ENCODE data around the gene CPSF7.
A peak's percentile ranks its signal among the peaks of the same experiment; 100 is the strongest.
"Not testable (repeated sequence)": the region's sequence is repeated elsewhere in the genome, so short reads cannot be mapped to it uniquely, and the experiment has no call there.

The CPSF7 gene

DNA sequence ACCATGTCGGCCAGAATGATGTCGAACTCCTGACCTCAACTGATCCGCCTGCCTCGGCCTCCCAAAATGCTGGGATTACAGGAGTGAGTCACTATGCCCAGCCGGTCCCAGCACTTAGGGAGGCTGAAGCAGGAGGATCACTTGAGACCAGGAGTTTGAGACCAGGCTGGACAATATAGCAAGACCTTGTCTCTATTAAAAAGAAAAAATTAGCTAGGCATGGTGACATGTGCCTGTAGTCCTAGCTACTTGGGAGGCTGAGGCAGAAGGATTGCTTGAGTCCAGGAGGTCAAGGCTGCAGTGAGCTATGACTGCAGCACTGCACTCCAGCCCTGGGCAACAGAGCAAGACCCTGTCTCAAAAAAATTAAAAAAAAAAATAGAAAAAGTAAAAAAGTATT, 45.9 kb downstream of the CPSF7 start:
- not testable (repeated sequence) for DNase-seq

DNA sequence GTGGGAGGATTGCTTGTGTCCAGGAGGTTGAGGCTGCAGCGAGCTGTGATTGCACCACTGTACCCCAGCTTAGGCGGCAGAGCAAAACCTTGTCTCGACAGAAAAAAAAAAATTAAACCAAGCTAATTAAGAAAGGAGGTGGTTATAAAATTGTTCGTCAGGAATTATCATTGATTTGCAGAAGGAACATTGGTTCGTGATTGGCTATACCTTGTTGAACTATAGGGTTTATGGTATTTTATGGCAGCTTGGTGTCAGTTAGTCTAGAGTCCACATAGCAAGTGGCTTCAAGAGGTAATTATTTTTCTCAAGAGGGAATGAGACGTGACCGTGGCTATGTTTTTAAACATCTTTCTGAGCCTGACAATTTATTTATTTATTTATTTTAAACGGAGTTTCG, 48.9 kb downstream of the CPSF7 start:
- no peak for DNase-seq

DNA sequence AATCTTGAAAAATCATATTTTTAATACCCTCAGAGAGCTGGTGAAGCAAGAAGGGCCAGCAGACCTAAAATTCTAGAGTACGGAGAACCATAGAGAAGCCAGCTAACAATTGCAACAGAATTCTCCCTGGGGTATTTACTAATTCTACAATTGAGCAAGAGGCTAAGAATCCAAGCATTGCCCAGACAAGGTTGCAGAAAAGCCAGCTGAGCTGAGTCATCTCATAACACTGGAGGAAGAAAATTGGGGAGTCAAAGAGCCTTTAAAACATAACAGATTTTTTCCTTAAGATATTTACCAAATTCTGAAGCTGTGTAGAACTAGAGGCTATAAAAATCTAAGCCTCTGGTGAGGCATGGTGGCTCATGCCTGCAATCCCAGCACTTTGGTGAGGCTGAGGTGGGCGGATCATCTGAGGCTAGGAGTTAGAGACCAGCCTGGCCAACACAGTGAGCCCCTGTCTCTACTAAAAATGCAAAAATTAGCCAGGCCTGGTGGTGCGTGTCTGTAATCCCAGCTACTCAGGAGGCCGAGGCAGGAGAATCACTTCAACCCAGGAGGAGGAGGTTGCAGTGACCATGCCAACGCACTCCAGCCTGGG, 51.0 kb downstream of the CPSF7 start:
- DNase-seq, result no peak

DNA sequence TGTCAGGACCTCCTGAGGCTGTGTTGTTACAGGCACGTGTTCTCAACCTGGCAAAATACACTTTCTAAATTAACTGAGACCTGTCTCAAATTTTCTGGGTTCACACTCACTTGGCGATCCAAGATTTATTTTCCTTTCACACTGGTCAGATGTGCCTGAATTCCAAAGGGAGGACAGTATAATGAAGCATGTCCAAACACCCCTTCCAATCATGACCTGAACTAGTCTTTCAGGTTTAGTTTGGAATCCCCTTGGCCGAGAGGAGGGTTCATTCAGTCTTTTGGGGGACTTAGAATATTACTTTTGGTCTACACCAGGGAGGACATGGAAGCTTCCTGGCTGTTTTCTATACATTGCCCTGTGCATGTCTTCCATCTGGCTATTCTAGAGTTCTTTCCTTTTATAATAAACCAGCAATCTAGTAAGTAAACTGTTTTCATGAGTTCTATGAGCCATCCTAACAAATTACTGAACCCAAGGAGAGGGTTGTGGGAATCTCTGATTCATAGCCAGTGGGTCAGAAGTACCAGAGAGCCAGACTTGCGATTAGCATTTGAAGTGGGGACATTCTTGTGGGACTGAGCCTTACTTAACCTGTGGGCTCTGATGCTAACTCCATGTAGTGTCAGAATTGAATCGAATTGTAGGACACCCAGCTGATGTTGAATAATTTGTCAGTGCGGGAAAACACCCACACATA, 52.2 kb downstream of the CPSF7 start:
- DNase-seq, result no peak

DNA sequence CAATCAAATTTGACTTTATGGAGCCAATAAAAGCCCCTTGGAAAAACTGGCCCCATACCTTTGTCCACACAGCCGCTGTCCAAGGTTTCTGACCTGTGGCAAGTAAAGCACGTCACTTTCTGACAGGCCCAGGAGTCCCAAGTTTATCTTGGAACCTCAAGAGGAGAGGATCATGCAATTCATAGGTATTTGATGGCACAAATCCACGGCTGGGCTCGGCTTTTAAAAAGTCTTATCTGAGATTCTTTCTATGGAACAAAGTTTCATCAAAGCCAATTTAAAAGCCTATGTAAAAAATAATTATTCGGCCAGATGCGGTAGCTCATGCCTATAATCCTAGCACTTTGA, 54.0 kb downstream of the CPSF7 start:
- no peak for DNase-seq

DNA sequence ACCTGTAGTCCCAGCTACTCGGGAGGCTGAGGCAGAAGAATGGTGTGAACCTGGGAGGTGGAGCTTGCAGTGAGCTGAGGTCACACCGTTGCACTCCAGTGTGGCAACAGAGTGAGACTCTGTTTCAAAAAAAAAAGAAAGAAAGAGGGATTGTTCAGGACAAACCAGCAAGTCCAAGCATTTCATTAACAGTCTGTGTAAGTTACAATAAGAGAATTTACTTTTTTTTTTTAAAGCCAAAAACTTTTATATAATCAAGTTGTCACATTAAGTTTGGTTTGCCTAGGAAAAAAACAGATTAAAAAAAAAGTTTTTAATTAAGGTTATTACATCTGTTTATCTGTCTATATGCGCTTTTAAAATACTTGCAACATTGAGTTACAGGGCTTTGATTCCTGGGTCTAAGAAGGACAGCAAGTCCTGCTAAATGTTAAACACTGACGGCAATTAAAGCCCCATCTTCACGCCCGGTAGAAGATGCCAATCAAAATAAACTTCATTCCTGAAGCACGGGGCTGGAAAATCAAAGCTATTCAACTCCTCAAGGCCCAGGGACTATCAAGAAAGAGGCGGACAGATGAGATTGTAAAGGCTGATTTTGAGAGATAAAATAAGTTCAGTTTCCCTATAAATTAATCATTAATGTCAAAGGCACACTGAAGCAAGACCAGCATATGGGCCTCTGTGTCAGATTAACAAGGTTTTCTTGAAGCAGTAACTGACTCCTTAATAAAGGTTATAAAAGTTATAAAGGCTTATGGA, 56.9 kb downstream of the CPSF7 start:
- DNase-seq, result no peak

DNA sequence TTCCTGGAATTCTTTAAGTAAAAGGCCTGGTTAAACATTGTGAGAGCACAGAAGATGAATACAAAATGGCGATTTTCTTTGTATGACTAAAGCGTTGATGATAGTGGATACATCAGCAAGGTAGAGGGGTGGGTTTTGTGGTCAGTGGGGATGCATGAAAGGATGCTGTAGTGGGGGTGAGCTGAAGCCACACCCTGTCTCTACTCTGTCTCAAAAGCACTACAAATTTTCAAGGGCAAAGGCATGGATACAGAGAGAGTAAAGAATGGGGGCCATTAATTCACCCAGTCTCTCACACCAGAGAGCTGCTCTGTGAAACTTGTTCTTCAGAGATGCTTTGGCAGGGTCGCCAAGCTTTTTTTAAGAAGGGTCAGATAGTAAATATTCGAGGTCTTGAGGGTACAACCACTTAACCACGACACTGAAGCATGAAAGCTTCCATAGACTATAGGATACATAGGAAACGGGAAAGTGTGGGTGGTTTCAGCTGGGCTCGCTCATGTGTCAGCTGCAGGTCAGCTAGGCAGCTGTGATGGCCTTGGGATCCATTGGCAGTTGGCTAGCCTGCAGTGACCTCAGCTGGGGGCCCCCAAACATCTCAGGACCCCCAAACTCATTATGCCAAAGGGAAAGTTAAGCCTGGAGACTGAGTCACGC, 59.3 kb downstream of the CPSF7 start:
- no peak for DNase-seq

DNA sequence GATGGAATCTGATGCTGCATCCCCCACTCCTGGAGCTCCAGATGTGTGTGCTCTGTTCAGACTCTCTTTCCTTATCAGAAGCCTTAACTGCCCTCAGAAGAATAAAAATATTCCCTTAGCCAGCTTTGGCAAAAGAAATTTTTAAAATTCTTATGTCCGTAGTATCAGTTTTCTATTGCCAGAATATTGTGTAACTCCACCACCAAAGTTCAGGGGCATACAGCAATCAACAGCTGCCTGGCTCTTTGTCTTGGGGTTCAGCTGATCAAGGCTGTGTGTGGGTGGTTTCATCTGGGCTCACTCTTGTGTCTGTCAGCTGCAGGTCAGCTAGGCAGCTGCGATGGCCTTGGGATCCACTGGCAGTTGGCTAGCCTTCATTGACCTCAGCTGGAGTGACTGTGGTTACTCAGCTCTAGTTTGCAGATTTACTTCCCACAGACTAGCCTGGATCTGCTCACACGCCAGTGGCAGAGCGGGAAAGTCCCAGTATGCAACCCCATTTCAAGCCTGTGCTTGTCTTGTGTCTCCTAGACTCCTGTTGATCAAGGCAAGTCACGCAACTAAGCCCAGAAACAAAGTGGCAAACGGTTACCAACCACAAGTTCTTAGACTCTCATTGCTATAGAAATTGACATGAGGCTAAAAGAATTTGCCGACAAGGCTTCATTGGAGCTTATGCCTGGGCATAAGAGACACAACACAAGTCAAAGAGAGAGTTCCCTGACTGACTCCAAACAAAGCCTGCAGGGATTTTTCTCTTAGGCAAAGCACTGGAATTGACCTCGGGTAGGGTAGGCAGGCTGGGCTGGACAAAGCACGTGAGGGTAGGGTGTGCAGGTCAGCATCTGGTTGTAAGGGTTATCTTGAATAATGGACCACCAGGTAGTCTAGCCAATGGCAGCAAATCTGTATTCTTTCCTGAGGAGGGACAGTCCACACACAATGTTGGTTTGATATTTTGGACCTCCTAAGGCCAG, 60.1 kb downstream of the CPSF7 start:
- DNase-seq, result no peak

DNA sequence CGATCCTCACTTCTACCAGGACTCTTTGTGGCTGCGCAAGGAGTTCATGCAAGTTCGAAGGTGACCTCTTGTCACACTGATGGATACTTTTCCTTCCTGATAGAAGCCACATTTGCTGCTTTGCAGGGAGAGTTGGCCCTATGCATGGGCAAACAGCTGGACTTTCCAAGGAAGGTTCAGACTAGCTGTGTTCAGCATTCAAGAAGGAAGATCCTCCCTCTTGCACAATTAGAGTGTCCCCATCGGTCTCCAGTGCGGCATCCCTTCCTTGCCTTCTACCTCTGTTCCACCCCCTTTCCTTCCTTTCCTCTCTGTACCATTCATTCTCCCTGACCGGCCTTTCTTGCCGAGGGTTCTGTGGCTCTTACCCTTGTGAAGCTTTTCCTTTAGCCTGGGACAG, 61.1 kb downstream of the CPSF7 start:
- DNase-seq, result no peak

DNA sequence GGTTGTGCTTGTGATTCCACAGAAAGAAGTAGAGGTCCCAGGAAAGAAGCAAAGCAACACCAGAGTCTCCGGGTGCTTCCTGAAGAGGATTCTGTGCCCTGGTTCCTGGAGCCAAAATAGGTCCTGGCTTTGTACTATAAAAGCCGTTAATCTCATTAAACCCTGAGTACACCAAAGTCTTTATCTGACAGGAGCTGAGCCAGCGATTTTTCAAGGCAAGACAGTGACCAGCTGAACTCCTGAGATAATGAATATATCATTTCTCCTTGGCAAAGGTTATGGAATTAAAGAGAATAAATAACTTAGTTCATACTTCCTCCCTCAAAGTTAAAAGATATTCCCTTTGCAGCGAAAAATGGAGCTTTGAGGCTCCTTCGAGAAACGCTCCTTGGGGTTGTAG, 62.4 kb downstream of the CPSF7 start:
- no peak for DNase-seq

DNA sequence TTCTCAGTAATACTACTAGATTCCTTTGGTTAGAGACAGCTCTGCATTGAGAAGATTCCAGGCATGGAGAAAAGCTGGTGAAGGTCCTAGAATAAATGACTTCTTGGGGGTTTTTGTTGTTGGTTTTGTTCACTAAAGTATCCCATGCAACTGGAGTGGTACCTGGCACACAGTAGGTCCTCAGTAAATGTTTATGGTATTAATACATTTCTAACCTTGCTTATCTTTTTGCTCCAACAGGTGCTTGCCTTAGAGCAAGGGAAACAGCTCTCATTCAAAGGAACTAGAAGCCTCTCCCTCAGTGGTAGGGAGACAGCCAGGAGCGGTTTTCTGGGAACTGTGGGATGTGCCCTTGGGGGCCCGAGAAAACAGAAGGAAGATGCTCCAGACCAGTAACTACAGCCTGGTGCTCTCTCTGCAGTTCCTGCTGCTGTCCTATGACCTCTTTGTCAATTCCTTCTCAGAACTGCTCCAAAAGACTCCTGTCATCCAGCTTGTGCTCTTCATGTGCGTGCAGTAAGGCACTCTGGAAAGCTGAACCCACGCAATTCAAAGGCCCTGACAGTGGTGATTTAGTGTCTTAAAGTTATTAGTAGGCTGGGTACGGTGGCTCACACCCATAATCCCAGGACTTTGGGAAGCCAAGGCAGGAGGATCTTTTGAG, 65.6 kb downstream of the CPSF7 start:
- no peak for DNase-seq

DNA sequence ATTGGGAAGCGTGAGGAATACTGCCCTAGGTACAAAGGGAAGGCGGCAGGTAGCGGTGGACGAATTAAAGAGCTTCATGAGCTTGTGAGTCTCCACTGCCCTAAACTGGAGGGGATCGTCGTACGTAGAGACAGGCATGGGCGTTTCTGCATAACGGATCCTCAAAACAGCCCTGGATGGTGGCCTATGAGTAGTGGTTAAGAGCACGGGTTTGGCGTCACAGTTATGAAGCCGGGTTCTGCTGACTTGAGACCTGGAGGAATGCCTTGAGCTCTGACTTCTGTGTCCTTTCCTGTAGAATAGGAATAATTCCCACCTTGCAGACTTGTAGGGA, 67.3 kb downstream of the CPSF7 start:
- peak; percentile 39 for DNase-seq

DNA sequence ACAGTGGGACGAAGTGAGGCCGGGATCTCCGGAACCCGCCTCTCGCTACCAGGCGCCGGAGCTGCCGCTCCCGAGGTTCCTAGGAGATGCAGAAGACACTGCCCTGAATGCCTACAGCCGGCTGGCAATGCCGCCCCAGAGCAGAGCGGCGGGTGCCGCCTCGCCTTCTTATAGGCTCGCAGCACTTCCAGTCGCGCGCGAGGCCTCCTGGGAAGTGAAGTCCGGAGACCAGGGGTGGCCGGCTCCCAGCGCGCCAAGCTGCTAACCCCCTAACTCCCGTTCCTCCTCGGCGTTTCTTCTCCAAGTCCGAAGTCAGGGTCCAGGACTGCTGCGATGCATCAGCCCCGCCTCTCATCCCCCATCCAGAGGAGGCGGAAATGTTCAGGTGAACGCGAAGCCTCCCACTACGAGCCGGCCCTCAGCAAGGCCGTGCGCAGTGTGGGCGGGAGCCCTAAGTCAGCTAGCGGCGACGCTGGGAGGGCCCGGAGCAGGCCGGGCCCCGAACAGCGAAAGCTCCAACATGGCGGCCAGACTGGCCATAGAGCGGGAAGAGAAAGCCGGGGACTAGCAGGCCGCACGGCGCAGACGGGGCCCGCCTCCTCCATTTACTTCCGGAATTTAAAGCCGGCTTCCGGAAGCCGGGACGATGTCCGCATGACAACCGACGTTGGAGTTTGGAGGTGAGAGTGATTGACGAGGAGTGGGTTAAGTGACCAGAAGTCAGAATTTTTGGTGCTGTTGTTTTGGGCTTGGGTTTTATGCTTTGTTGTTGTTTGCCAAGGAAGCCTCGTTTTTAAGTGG, 67.8 kb downstream of the CPSF7 start, which contains the start of the genes CYB561A3 and TMEM138:
Gene CYB561A3 (minus strand): TSS at position 142 of the 801 bp plus-strand sequence. CDS start 5,169 bp downstream, outside the sequence.
Gene TMEM138 (plus strand): TSS at position 634 of the 801 bp plus-strand sequence. CDS start 2,017 bp downstream, outside the sequence.
- DNase-seq, result peak; percentile 90

DNA sequence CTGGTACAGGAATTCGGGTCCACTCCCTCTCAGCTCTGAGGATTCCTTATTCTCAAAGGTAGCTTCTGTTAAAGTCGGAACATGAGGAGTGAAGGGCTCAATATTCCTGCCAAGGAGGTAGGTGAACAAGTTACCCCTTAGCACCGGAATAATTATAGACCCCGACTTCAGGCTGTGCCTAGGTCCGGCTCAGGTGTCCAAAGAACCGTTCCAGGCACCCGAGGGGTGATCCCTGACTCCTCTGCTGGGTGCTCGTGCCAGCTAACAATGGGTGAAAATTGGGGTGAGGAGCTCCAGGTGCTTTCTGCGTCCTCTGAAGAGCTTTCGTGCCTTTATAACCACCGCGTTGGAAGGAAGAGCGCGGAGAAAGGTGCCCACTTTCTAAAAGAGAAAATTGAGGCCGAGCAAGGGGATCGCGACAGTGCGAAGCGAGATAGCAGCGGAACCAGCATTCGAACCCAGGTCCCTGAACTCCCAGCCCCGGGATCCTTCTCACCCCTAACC, 68.5 kb downstream of the CPSF7 start:
- DNase-seq, result no peak

DNA sequence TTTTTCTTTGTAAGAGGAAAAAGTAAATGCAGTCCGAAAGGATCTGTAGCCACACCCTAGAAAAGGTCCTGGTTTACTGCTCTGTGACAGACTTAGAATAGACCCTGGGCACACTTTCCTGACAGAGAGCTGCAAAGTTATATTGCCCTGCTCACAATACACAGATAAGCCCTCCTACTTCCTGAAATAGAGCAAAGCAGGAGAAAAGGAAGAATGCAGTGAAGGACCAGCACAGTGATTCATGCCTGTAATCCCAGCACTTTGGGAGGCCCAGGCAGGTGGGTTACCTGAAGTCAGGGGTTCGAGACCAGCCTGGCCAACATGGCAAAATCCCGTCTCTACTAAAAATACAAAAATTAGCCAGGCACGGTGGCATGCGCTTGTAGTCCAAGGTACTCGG, 70.3 kb downstream of the CPSF7 start:
- DNase-seq, result no peak

DNA sequence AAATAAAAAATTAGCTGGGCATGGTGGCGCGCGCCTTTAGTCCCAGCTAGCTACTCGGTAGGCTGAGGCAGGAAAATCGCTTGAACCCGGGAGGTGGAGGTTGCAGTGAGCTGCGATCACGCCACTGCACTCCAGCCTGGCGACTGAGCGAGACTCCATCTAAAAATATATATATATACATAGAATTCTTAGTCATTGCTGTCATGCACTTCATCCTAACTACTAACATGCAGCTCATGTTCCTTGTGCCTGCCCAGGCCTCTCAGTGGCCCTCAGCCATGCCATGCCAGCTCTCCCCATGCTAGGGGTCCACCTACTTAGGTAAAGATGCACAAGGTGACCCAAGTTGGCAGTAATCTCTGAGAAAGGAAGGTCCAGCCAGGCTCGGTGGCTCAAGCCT, 71.2 kb downstream of the CPSF7 start:
- DNase-seq, result no peak

DNA sequence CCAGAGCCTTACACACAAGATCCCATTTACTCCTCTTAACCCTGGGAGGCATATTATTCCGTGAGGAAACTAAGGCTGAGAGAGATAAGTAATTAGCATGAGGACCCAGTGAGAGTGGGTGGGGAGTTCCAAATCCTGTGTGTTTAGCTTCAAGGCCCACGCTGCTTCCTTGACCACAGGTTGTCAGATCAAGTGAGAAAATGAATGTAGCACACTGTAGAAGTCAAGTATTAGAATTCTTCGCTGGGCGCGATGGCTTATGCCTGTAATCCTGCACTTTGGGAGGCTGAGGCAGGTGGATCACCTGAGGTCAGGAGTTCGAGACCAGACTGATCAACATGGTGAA, 71.9 kb downstream of the CPSF7 start:
- no peak for DNase-seq

DNA sequence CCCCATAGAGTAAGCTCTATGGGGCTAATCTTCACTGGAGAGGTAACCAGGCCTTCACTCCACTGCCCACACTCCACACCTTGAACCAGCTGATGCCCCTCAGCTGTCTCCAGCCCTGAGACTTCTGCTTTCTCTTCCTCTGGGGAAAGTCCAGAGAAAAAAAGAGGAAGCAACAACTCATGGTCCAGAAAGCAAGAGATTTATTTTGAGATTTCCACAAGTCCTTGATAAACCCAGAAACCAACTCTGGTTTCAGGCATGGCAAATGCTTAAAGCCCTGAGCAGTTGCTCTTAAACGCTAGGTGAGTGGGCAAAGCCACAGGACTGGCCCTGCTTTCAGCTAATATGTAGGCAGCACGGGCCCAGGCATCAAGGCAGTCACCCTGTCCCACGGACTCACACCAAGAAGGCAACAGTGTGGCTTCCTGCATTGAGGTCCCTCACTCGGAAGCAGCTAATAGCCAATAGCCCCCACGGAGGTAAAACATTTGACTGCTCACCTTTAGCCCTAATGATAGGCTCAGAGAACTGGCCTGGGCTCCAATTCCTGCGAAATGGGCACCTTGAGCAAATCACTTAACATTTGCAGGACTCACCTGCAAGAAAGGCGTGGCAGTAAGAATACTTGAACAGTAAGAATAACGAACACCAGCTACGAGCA, 72.4 kb downstream of the CPSF7 start:
- peak; percentile 79 for DNase-seq

DNA sequence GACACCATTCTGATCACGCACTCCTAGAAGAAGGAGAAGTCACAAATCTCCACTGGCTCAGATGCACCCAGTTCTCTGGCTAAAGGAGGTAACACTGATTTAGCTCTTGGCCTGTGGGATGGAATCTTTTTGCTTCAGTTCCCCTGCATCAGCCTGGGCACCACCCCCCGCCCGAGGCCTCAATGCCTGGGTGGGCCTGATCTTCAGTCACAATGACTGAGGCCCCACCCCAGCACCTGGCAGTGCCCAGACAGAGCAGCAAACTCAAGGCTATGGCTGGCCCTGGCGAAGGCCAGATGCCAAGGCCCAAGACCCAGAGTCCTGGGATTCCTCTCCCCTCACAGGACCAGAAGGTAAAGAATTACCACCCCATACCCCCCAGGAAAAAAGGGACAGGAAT, 73.1 kb downstream of the CPSF7 start:
- peak; percentile 39 for DNase-seq

DNA sequence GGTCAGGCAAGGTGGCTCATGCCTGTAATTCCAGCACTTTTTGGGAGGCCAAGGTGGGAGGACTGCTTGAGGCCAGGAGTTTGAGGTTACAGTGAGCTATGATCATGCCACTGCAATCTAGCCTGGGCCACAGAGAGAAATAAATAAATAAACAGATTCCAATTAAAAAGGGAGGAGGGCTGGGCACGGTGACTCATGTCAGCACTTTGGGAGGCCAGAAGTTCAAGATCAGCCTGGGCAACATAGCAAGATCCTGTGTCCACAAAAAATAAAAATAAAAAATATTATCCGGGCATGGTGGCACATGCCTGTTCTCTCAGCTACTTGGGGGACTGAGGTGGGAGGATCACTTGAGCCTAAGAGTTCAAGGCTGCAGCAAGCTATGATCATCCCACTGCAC, 75.6 kb downstream of the CPSF7 start:
- no peak for DNase-seq

Data from CD4-positive, alpha-beta T cell treated with Interleukin-15 for 1 hour (primary cell).